CD4-positive, alpha-beta T cell treated with Interferon gamma for 1 hour (primary cell): ENCODE data around the gene ITGA11.

Experiments
- DNase-seq: peaks from one replicate; pipeline ENCODE4 v3.0.0-alpha.2; 2020

ITGA11 gene

GRCh38 chr15:68325726-68326125 lies 106.2 kb downstream of the ITGA11 start:
- DNase-seq, result no peak

DNA sequence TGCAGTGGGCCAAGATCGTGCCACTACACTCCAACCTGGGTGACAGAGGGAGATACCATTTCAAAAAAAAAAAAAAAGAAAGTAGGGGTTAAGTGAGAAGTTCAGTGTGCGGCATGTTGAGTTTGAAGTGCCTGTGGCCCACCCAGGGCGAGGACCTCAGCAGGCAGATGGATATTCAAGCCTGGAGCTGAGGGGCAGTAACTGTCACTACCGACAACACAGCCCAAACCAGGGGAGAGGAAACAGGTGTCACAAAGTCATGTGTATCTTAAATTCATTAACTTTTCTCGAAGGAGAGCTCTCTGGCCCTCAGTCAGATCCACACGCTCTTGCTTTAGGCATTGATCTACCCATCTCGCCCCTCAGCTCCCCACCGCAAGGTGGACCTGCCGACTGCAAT lies 109.2 kb downstream of the ITGA11 start:
- DNase-seq, result no peak

DNA sequence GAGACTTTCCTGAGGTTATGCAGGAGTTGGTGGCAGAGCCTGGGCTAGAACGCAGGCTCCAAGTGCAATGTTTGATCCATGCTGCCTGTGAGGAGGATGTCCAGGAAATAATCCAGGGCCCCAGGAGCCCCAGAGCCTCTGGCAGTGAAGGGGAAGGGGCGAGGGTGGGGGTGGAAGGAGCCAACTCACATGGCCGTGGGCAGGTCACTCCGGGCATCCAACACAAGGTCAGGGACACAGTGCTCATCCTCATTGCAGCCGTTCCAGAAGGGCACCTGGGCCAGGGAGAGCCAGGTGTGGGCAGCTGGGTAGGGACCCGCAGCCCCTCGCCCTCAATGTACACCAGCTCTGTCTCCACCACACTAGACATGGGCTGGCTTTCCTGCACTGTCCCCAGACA lies 110.7 kb downstream of the ITGA11 start:
- DNase-seq, result no peak

DNA sequence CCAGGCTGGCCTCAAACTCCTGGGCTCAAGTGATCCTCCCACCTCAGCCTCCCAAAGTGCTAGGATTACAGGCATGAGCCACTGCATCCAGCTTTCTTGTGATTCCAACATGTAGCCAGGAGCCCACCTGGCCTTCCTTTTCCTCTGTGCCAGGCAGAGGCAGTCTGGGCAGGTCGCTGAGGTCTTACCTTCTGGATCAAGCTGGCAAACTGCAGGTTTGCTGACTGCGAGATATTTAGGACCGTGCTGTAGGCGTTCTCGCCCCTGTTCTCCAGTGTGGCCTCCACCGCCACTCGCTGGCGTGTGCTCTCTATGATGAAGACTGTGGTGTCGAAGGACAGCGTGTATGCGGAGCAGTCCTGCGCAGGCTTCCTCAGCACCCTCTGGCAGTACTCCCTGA lies 112.0 kb downstream of the ITGA11 start:
- DNase-seq, result no peak

DNA sequence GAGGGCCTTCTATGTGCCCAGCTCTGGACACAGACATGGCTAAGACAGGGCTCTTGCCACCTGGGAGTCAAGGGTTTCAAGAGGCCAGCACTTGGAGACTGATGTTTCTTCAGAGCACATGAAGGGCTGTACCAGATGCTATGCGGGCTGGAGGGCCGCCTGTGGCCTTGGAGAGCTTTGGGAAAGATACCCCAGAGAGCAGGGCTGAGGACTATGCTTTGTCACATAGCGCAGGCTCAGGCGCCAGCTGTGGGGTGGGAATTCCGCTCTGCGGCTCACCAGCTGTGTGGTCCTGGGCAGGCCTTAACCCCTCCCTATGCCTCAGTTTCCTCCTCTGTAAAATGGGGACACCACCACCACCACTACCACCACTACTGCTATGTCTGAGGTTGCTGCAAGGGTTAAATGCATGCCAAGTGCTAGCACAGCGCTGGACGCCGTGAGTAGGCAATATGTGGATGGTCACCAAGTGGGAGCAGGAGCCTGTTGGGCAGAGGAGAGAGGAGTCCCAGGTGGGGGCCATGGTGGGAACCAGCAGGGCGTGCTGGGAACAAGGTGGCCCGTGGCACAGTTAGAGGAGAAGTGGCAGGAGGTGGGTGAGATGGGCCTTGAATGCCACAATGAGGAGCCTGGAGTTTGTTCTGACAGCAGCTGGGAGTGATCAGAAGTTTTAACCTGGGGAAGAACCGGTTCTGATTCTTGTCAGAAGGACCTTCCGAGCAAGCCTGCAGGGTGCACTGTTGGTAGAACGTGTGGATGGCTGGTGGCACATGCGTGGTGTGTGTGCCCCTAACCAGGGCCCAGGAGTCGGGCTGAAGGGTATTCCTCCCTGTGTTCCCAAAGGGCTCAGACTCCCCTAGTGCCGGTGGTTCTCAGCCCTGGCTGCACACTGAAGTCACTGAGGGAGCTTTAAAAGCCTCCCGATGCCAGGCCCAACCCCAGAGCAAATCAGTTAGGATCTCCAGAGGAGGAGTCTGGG lies 112.7 kb downstream of the ITGA11 start:
- DNase-seq, result no peak

GRCh38 chr15:68318008-68318835 lies 113.7 kb downstream of the ITGA11 start:
- no peak for DNase-seq

DNA sequence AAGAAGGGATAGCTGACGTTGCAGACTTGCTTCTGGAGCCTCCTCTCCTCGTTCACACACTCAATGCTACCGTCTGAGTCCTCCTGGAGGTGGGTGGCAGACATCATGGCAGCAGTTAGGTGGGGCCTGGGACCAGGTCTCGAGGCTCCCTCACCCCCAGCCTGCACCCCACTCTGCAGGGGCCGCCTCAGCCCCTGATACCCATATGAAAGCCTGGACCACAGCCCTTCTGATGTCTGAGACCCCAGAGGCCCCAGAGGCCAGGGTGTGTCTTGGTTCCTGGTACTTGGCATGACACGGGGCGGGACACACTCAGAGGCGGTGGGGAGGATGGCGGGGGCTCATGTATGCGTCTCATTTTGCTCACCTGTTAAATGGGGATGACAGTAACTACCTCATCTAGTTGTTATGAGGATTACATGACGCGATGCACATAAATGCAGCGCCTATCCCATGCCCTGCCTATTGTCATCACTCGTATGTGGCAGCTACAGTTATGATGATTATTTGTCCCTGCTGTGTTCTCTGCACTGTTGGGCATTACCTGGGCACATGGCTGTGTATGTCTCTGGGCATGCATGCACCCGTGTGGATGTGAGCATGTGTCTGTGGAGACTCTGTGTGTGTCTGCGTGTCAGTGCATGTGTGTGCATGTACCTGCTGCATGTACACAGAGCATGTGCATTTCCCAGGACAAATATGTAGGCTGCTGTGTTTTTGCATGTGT lies 114.5 kb downstream of the ITGA11 start:
- no peak for DNase-seq

DNA sequence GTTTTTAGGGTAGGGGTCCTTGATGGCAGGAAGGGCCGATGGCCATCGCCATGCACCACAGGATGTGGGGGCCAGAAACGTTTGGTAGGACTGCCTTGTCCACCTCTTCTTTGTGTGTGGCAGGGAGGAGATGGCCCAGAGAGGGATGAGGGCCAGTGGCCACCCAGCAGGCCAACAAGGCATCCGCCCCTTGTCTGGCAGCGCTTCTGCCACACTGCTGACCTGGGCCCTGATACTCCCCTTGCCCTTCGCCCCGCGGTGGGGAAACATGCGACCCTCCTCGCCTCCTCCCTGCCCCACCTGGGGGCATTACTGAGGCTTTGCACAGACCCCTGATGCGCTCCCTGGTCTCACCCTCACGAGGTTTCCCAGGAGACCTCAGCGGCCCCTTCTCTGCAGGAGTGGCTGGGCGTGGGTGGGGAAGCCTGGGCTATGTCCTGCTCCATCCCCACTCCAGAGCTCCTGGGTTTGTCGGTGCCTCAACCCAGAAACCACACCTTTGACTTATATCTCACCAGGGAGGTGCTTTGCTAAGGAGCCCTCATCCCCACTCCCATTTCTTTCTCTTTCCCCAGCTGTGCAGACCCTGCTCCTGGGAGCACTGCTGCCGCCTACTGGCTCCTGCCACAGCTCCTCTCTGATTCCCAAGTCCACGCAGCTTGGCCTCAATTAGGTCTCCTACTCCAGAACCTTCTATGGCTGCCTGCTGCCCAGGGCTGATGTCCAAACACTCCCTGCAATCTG lies 115.7 kb downstream of the ITGA11 start:
- DNase-seq, result no peak

DNA sequence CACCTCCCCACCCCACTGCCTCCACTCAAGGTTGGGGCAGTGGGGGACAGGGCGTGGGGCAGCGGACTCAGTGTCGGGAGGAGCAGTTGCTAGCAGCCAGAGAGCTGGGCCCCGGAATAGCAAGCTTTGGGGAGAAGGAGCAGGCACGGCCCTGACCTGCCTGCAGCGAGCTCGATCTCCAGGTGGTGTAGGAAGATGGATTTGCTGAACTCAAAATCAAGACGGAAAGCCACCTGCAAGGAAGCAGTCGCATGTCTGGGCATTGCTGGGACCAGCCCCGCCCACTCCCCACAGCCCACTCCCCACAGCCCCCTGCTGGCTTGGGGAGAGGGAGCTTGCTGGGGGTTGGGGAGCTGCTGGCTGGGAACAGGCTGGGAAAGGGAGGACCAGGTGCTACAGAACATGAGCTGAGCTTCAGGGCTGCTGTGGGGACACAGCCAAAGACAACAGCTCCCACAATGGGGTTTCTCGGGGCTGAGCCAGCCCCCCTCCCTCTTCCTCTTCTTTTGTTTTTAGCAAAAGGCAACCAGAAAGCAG lies 116.4 kb downstream of the ITGA11 start:
- no peak for DNase-seq

GRCh38 chr15:68315035-68315434 lies 116.9 kb downstream of the ITGA11 start:
- no peak for DNase-seq

DNA sequence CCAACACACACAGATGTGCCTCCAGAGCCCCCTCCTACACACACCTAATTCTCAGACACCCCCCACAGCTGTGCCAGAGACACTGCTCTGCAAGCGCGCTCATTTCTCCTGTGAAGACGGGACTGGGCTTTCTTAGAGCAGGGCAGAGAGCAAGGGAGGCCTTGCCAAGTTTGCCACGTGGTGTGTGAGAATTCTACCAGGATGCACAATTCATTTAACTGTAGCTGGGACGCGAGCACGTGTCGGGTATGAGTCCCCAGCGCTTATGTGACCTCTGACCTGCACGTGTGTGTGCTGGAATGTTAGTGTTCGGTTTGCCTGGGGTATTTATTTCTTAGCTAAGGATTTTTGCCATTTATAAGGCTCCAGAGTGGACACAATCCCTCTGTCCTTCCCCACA lies 117.4 kb downstream of the ITGA11 start:
- no peak for DNase-seq

- DNase-seq, result no peak
Observed at GRCh38 chr15:68313501-68314410, 118.2 kb downstream of the ITGA11 start.

DNA sequence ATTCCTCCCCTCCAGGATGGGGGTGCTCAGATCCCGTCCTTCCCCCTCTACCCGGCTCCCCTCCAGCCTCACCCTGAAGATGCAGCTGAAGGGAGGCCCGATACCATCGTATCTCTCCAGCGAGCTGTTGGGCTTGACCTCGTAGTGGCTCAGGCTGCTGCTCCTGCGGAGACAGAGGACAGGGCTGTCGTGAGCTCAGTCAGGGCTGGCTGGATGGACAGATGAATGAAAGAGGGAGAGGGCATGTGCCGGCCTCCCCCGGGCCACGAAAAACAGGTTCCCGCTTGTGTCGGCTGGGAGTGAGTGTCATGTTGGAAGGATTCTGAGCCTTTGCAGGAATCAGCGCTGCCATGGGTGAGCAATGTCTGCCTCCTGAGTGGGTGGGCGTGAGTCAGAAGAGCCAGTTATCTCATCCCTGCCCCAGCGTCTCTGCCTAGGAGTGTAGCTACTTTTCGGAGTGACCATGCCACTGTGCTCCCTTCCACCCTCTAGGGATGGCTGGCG lies 119.2 kb downstream of the ITGA11 start:
- DNase-seq, result no peak

GRCh38 chr15:68311859-68312557 lies 120.0 kb downstream of the ITGA11 start:
- DNase-seq, result no peak

DNA sequence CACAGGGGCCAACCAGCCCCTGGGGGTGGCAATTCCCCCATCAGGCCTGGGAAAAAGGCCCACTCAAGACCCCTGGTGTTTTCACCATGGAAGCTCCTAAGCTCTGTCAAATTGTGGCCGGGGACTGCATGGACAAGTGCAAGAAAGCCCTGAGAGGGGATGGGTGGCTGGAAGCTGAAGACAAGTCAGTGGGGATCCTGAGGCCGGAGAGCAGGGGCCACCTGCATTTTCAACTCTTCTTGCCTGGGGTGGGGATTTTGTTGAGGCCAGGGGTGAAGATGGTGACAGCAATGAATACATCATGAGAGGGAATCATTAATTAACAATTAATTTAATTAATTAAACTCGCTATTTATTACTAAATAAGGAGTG lies 120.5 kb downstream of the ITGA11 start:
- DNase-seq, result no peak

DNA sequence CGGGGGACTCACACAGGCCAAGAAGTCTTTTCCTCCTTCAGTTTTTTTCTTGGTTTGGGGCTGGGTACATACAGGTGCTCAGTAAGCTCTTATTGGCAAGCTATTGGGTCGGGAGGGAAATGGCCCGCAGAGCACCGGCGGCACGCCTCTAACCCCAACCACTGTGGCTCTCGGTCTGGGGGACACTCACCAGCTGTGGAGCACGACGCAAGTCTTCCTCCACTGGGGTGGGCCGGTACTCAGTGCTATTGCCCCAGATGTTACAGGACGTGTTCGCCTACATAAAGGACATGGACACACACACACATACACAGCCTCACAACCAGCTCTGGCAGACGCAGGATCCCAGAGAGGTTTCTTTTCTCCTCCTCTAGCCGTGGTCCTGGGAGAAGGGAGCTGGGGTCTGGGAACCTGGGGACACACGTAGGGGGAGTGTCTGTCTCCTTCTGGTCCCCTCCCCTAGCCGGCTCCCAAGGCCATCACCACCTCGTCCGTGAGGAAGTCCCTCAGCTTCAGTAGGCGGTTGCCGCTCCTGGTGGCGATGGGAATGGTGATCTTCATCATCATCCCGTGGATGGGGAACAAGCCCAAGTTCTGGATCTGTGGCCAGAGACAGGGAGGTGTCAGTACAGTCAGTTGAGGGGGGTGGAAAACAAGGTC lies 121.0 kb downstream of the ITGA11 start:
- no peak for DNase-seq

DNA sequence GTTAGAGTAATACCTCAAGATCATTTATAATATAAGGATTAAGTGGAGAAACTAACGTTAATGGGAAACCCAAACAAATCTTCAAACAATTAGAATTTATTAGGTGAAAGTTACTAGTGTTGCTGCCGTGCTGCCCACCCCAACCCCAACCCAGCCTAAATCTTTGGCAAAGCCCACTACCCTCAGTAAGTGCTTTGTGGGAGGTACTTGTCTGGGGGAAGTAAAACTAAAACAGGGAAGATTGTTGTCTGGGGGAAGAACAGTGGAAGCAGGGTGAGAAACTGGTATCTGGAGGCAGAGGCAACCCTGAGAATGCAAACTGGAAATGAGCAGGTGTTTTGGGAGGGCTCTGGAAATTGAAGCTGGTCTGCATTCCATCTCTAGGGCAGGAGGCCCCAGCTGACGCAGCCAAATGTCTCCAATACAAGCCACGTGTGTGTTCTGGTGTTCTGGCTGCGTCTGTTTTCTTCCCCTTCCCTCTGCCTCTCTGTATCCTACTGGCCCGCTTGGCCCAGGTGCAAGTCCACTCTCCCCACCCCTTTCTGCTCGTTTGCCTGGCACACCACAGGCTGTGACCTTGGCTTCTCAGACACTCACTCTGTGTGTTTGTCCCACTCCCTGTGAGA lies 121.7 kb downstream of the ITGA11 start:
- no peak for DNase-seq

DNA sequence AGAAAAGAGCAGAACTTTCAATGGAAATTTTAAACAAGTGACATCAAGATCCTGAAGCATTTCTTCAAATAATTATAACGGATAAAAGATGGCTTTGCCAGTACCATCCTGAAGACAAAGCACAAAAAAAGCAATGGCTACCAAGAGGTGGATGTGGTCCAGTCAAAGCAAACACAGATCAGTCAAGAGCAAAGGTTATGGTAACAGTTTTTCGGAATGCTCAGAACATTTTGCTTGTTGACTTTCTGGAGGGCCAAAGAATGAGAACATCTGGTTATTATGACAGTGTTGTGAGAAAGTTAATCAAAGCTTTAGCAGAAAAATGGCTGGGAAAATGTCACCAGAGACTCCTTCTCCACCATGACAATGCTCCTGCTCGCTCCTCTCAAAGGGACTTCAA lies 122.9 kb downstream of the ITGA11 start:
- DNase-seq, result no peak
